Left forelimb (tissue), 1 donor: ENCODE measurements around the gene JAK3.

Experiments used
- DNase-seq: peaks from one replicate; pipeline ENCODE4 v3.0.0-alpha.2; 2018; ENCODE audit warnings: low spot score

Gene JAK3

GRCh38 chr19:17840019-17840418, 7.8 kb downstream of the JAK3 start:
- DNase-seq: no peak

- DNase-seq: no peak
These were observed 9.8 kb downstream of the JAK3 start for GRCh38 chr19:17837972-17838371.

GRCh38 chr19:17836530-17836929, 11.3 kb downstream of the JAK3 start:
- DNase-seq: no peak

GRCh38 chr19:17835182-17836006, 12.4 kb downstream of the JAK3 start:
- DNase-seq: no peak

GRCh38 chr19:17834350-17835181, 13.2 kb downstream of the JAK3 start:
- no peak for DNase-seq

GRCh38 chr19:17832443-17833208, 15.2 kb downstream of the JAK3 start:
- DNase-seq: no peak

- DNase-seq: no peak
These were observed 16.3 kb downstream of the JAK3 start for GRCh38 chr19:17831419-17831888.

- DNase-seq: peak; percentile 84
These were observed 17.0 kb downstream of the JAK3 start for GRCh38 chr19:17830567-17831418.

GRCh38 chr19:17829855-17830566, 17.8 kb downstream of the JAK3 start:
- DNase-seq: no peak

GRCh38 chr19:17826508-17827056, 21.2 kb downstream of the JAK3 start:
- no peak for DNase-seq

- DNase-seq: no peak
These were observed 23.4 kb downstream of the JAK3 start for GRCh38 chr19:17824339-17824738.

- no peak for DNase-seq
These were observed 26.6 kb downstream of the JAK3 start, which contains the start of gene INSL3 for GRCh38 chr19:17821190-17821589. Gene INSL3 (minus strand): TSS chr19:17821519. CDS start chr19:17821506, 13 bp downstream.

GRCh38 chr19:17817668-17818363, 30.0 kb downstream of the JAK3 start:
- DNase-seq: no peak

GRCh38 chr19:17812099-17812498, 35.7 kb downstream of the JAK3 start:
- DNase-seq: no peak

- DNase-seq: no peak
These were observed 36.1 kb downstream of the JAK3 start for GRCh38 chr19:17811681-17812080.

GRCh38 chr19:17811103-17811502, 36.7 kb downstream of the JAK3 start:
- DNase-seq: no peak

GRCh38 chr19:17807731-17808316, 40.0 kb downstream of the JAK3 start:
- no peak for DNase-seq

- no peak for DNase-seq
These were observed 40.8 kb downstream of the JAK3 start for GRCh38 chr19:17806945-17807344.

- no peak for DNase-seq
These were observed 42.4 kb downstream of the JAK3 start for GRCh38 chr19:17805427-17805826.
